ENCODE results near the gene LSM14A.
A peak's percentile ranks its signal among the peaks of the same experiment; 100 is the strongest.

- TF ChIP-seq CTCF (IDR thresholded peaks at IDR 0.05; ENCODE audit: low read depth, low read length, missing input control) (peak; percentile 67), YY1 (IDR thresholded peaks at IDR 0.05) (no peak), EGR1 (IDR thresholded peaks at IDR 0.05; ENCODE audit: low read depth in 2 of 2) (no peak), MAX (IDR thresholded peaks at IDR 0.05) (no peak), TAF1 (conservative IDR thresholded peaks at IDR 0.05) (no peak), JUND (IDR thresholded peaks at IDR 0.05) (no peak), NR2F2 (IDR thresholded peaks at IDR 0.05) (no peak)
Measured at GRCh38 chr19:34220472-34221063, 48.3 kb downstream of the LSM14A start.
